H4 (cell line): Measurements from ENCODE around the gene ADAMTS2. TPM values are rescaled to one million over a fixed set of nuclear protein-coding genes. Genes with fewer than 3 reads are reported as not detected.

Experiments
- DNase-seq: peaks from one replicate; pipeline ENCODE4 v3.0.0-alpha.2; 2015; ENCODE audit warnings: low spot score
- total RNA-seq: library from RNA; depleted of rRNA; stranded (reverse); fragments of >200 nt; shearing (Covaris generic); gene quantifications from 2 replicates; pipeline ENCODE4 v1.2.3, GENCODE V29; 2014

ADAMTS2 gene
- total RNA-seq, 1 experiment from 2014 or later: 1.2 TPM

- no peak for DNase-seq
Measured at GRCh38 chr5:179194941-179195381, 150.3 kb downstream of the ADAMTS2 start.

DNA sequence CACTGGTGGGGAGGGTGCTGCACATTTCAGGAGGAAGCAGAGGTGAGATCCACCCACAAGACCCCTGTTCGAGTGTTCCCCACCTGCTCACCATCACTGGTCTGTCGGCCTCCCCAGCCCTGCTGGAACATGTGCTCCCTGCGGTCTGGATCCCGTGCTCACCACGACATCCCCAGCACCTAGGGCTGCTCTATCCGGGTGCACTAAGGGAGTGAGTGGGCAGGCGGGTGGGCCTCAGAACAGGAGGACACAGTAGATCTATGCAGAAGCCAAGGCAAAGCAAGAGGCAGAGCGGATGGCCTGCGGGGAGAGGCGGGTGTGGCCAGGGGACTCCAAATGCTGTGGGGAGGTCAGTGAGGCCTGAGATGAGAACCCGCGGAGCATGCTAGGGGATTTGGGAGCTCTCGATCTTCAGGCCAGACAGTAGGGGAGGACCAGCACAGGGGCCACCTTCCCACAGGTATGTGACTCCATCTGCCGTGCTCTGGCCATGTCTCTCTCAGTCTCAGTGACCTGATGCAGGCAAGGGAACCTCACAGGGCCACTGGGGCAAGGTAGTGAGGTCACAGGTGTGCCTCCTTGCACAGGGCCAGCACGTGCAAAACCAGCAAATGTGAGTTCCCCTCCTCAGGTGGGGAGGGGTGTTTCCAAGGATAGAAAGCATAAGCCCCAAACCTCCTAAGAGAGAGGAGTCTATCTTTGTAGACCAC is 150.9 kb downstream of the ADAMTS2 start:
- DNase-seq: no peak

- DNase-seq: no peak
Measured at GRCh38 chr5:179193746-179194145, 151.5 kb downstream of the ADAMTS2 start.

DNA sequence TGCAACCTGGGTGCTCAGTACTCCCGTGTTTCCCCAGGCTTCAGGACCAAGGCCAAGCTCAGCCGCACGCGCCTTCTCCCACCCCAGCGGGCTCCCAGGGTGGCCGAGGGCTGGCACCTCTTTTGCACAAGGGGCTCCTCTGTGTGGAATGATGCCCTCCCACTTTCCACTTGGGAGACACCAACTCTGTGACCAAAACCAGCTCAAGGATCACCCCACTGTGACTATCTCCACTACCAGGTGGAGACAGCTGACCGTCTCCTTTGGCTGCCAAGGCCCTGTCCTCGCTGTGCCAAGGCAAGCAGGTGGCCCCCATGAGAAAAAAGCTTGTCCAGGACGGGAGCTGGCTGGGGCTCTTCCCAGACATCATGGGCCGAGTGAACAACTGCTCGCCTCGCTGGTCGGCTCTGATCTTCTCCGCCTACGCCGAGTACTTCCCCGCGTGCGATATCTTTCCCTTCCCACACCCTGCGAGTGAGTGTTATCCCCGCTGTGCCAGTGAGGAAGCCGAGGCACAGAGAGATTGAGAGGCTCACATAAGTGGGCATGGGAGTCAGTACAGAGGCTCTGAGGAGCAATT is 152.3 kb downstream of the ADAMTS2 start:
- no peak for DNase-seq

DNA sequence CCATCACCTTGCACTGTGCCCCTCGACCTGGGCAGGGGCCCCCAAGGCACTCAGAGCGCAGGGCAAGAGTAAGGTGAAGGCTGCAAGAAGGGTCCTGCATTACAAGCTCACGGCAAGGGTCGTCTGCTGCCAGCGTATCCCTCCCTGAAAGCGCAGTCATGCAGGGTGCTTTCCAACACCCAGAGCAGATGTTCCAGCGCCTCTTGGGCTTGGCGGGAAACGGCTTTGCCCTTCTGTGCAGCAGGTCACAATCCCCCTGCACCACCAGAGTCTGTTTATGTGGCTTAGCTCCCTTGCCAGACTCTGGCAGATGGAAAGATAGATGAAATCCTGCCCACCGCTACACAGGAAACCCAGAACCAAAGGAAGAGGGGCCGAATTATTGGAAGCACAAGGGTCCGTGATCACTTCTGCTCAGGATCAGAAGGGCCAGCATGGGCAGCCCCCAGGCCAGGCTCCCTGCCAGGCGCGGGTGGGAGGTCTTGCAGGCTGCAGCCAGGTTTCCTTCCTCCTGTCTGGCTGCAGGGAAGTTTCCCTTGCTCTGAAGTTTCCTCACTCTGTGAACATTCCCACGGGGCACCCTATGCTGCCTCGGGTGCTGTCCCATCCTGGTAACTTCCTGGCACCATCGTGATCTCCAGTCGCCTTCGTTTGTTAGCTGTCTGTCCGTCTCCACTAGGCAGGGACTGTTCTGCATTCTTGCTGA is 152.9 kb downstream of the ADAMTS2 start:
- DNase-seq: no peak

DNA sequence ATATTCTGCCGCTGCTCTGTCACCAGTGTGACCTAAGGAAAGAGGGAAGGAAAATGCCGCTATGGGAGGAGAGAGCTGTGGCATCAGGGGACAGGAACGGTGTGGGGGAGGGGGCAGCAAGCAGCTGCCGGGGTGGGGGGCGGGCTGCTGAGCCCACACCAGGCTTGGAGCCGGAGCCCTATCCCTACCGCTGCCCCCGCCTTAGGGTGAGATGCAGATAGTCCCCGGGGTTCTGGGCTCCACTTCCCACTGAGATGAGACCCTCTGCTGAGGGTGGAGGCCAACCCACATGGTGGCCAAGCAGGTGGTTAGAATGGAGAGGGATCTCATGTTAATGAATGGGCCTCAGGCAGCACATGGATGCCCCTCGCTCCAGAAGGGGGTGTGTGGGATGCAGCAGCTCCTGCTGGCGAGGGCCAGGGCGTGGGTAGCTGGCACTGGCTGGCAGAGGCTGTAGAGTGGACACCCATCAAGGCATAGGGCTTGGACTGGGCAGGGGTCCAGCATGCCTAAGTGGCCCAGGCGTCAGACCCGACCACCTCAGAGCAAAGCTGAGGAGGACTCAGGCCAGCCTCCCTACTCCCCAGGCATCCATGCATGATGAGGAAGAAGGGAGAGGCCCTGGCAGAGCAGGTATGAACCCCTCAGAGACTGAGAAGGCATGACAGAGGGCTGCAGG is 153.6 kb downstream of the ADAMTS2 start:
- DNase-seq: no peak

- DNase-seq: no peak
Measured at GRCh38 chr5:179190851-179191505, 154.3 kb downstream of the ADAMTS2 start.

GRCh38 chr5:179188636-179189035 is 156.6 kb downstream of the ADAMTS2 start:
- DNase-seq: no peak

DNA sequence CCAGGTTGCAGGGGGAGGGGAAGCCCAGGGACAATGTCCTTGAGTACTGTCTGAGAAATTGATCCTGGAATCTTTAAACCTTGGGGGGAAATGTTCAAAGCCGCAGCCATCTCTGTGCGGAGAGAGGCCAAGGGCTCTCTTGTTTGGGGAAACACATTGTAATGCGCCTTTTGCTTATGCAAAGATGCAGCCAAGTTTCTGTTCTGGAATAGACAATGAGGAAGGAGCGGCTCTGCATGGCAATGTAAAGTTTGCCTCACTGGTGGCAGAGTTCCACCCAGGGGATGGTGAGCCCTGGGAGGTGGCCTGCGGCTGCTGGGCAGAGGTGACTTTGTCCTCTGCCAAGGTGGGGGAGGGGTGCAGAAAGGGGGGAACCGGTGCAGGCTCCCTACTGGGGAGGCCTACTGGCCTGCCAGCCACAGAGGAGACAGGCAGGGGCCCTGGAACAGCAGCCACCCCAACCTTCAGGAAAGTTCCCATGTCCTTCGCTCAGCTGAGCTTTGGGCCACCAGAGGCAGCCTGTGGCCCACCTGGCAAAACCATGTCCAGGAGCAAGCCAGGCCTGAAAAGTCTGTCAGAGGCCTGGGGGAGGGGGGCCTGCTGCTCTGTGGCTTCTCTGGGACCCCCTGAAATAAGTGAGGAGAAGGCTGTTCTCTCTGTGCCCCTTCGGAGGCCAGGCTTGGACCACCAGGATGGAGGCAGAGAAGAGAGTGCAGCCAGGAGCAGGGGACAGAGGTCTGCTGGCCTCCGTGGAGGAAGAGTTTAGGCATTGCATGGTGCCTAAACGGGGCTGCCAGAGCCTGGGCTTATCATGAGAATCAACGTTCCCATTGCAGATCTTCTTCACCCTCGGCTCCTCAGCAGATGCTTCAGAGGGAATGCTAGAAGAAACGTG is 157.3 kb downstream of the ADAMTS2 start:
- no peak for DNase-seq

DNA sequence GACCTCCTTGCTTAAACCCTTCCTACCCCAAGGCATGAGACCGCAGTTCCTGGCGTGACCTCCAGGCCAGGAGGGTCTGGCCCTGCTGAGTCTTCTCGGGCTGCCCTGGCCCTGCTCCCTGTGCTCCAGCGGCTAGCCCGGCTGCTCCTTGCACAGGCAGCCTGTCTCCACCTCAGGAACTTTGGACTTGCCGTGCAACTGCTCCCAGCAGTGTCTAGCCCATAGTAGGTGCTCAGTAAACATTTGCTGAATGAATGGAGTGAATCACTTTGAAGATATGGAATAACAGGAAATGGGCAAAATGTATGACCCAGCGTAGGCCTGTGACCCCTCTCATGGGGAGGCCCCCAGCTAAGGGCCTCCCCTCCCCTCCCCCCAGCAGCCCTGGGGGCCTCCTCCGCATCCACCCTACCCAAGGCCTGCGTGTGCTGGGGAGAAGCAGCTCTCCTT is 158.0 kb downstream of the ADAMTS2 start:
- DNase-seq: no peak

DNA sequence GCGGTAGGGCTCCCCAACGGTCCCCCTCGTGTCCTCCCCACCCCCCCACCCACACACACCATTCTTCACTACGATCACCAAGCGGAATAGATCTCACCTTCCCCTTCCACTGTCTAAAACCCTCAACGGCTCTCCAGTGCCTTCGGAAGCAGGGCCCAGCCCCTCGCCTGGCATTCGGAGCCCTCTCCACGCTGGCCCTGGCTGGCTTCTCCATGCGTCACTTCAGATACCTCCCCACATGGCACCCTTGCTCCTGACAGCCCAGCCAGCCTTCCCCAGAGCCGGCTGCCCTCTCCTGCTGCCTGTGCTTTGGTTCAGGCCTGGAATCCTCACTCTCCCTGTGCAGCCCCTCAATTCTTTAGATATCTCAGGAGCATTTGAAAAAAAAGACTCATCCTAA is 158.5 kb downstream of the ADAMTS2 start:
- DNase-seq: no peak

DNA sequence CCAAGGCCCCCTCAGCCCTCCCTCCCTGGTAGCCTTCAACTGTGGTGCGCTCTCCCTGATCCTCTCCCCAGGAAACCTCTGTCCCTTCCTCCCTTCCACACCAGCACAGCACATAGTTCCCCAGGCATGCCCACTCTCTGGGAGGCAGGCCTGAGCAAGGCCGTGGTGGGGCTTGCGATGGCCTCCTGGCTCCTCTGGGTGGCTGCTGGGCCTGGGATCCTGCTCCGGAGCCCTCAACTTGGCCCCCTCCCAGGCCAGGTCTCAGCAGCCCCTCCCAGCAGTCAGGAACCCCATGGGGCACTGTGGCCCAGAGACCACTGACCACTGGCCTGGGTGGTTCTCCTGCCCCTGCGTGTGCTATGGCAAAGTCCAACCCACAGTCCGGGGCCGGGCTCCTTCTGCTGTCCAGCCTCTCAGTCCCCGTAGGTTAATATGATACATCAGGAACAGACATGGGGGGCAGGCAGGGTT is 159.3 kb downstream of the ADAMTS2 start:
- DNase-seq: no peak

DNA sequence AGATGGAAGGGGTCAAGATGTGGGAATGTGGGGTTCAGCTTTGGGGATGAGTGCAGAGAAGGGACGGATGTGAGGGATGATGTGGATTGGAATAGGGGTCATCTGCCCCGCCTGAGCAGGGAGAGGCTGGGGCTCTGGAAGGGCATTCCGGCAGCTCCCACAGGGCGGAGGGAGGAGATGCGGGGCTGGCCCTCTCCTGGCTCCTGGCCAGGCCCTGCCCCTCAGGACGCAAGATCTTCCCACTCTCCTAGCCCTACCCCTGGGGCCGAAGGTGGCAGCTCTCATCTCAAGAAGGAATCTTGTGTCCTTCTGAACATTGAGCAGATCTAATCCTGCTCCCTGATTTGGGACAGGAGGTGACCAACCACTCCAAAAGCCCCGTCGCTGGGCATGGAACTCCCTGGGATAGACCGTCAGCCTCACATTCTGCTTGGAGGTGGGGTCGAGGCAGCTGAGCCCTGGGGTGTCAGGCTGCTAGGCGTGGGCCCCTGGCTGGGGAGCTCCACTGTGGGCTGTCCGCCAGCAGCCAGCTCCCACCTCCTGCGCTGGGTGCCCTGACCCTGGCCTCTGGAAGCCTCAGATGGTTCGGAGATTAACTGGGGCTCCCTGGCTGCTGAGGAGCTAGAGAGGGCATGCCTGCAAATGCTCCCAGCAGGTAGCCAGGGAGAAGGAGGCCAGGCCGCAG is 159.9 kb downstream of the ADAMTS2 start:
- DNase-seq: no peak

DNA sequence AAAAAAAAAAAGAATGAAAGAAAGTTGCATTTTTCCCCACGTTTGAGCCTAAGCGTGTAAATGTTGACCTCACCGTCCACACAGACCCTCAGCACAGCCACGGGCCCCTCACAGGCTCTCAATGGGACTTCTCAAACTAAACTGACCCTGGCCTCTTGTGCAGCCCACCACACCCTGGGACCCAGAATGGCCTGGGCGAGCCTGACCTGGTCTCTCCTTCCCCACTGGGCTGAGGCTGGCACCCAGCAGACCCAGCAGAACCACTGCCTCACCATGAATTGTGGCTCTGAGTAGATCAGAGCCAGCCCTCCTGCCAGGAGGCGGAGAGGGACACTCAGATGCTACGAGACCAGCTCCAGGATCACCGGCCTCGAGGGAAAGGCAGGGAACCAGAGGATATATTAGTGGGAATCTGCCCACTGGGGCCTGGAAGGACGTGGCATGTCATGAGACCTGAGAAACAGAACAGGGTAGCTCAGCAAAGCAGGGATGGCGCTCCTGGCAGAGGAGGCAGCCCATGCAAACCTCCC is 160.7 kb downstream of the ADAMTS2 start:
- DNase-seq: no peak

DNA sequence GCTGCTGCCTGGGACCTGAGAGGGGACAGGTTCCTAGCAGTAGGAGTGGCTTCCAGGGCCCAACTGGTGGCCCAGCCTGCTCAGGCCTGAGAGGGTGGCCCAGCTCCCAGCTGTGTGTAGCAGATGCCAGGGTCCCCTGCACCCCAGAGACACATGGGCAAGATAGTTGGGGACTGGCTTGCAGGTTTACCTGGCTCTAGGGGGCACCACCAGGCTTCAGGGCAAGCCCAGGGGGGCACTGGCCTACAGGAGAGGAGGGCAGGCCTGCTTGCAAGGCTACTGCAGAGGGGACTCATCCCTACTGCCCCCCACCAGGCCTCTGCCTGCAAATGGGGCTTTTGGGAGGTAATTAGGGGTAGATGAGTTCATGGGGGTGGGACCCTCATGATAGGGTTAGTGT is 161.8 kb downstream of the ADAMTS2 start:
- DNase-seq: no peak

GRCh38 chr5:179182601-179183000 is 162.7 kb downstream of the ADAMTS2 start:
- DNase-seq: no peak

DNA sequence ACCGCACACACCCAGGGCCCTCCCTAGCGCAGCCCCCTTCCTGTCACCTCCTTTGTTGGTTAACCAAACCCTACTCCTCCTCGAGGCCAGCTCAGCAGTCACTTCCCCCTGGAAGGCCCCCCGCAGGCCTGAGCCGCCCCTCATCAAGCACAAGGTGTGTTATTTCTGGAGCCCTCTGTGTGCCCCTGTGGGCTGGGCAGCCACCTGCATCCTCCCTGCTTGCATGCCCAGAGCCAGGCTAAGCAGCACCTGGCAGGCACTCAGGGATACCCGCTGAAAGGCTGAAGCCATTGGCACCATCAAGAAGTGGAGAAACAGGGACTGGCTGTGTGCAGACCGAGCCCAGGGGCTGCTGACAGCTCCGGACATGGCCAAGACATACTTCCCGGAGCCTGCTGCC is 163.3 kb downstream of the ADAMTS2 start:
- no peak for DNase-seq

- no peak for DNase-seq
Measured at GRCh38 chr5:179180921-179181645, 164.2 kb downstream of the ADAMTS2 start.

GRCh38 chr5:179180061-179180610 is 165.1 kb downstream of the ADAMTS2 start:
- DNase-seq: no peak
